HEK293 (cell line): ENCODE data around the gene SLC8A3.

ENCODE experiments used
- MZF1 ChIP-seq: fragments of 450-650 bp; formaldehyde crosslinking; IDR thresholded peaks from 2 replicates; pipeline ENCODE4 v1.5.1; 2017; ENCODE audit warnings: missing biosample characterization, missing genetic modification characterization, borderline replicate concordance
- TRIM28 ChIP-seq: IDR thresholded peaks from 2 replicates; pipeline ENCODE4 v1.6.1; 2011; ENCODE audit warnings: low read length, control low read depth, borderline replicate concordance
- ZEB2 ChIP-seq: fragments of 450-650 bp; formaldehyde crosslinking; IDR thresholded peaks from 2 replicates; pipeline ENCODE4 v1.5.1; 2016; ENCODE audit warnings: missing biosample characterization, missing genetic modification characterization
- ZNF324 ChIP-seq: fragments of 450-650 bp; formaldehyde crosslinking; IDR thresholded peaks from 2 replicates; pipeline ENCODE4 v1.5.1; 2016; ENCODE audit warnings: missing biosample characterization, missing genetic modification characterization
- ZNF350 ChIP-seq: fragments of 450-650 bp; formaldehyde crosslinking; IDR thresholded peaks from 2 replicates; pipeline ENCODE4 v1.5.0; 2017; ENCODE audit warnings: missing biosample characterization, mild to moderate bottlenecking, missing genetic modification characterization
- ZNF707 ChIP-seq: fragments of 450-650 bp; formaldehyde crosslinking; IDR thresholded peaks from 2 replicates; pipeline ENCODE4 v1.5.1; 2016; ENCODE audit warnings: missing biosample characterization, missing genetic modification characterization
- TF ChIP-seq, protein P1 (sequence below): fragments of 450-650 bp; formaldehyde crosslinking; IDR thresholded peaks from 2 replicates; pipeline ENCODE4 v1.5.1; 2016; ENCODE audit warnings: missing biosample characterization, missing genetic modification characterization
- TF ChIP-seq, protein P2 (sequence below): fragments of 450-650 bp; formaldehyde crosslinking; IDR thresholded peaks from 2 replicates; pipeline ENCODE4 v1.5.1; 2016; ENCODE audit warnings: missing biosample characterization, missing genetic modification characterization
- TF ChIP-seq, protein P3 (sequence below): fragments of 450-650 bp; formaldehyde crosslinking; IDR thresholded peaks from 2 replicates; pipeline ENCODE4 v1.5.1; 2016; ENCODE audit warnings: missing biosample characterization, missing genetic modification characterization, borderline replicate concordance

DNA sequence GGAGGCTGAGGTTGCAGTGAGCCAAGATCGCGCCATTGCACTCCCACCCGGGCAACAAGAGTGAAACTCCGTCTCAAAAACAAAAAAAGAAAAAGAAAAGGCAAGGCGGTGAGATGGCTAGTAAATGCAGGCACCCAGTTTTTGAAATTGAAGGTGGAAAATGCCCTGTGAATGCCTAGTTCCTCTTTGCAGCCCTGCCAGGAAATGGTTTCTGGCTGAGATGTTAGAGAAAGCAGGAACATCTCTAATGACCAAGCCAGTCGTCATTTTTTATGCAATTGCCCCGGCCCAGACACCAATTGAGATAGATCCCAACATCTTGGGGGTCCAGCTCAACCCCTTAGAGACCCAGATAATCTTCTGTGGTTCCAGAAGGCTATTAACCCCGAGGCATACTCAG, 17.0 kb downstream of the SLC8A3 start:
- TF ChIP-seq ZEB2 = no peak
- no peak for TF ChIP-seq ZNF324 (tag by site-specific recombination)
- TF ChIP-seq, protein P1, sequence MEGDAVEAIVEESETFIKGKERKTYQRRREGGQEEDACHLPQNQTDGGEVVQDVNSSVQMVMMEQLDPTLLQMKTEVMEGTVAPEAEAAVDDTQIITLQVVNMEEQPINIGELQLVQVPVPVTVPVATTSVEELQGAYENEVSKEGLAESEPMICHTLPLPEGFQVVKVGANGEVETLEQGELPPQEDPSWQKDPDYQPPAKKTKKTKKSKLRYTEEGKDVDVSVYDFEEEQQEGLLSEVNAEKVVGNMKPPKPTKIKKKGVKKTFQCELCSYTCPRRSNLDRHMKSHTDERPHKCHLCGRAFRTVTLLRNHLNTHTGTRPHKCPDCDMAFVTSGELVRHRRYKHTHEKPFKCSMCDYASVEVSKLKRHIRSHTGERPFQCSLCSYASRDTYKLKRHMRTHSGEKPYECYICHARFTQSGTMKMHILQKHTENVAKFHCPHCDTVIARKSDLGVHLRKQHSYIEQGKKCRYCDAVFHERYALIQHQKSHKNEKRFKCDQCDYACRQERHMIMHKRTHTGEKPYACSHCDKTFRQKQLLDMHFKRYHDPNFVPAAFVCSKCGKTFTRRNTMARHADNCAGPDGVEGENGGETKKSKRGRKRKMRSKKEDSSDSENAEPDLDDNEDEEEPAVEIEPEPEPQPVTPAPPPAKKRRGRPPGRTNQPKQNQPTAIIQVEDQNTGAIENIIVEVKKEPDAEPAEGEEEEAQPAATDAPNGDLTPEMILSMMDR (tag by site-specific recombination) = no peak
- TF ChIP-seq MZF1 = no peak
- no peak for TF ChIP-seq TRIM28
- no peak for TF ChIP-seq ZNF707 (tag by site-specific recombination)
- TF ChIP-seq, protein P2, sequence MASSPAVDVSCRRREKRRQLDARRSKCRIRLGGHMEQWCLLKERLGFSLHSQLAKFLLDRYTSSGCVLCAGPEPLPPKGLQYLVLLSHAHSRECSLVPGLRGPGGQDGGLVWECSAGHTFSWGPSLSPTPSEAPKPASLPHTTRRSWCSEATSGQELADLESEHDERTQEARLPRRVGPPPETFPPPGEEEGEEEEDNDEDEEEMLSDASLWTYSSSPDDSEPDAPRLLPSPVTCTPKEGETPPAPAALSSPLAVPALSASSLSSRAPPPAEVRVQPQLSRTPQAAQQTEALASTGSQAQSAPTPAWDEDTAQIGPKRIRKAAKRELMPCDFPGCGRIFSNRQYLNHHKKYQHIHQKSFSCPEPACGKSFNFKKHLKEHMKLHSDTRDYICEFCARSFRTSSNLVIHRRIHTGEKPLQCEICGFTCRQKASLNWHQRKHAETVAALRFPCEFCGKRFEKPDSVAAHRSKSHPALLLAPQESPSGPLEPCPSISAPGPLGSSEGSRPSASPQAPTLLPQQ (tag by site-specific recombination) = no peak
- TF ChIP-seq, protein P3, sequence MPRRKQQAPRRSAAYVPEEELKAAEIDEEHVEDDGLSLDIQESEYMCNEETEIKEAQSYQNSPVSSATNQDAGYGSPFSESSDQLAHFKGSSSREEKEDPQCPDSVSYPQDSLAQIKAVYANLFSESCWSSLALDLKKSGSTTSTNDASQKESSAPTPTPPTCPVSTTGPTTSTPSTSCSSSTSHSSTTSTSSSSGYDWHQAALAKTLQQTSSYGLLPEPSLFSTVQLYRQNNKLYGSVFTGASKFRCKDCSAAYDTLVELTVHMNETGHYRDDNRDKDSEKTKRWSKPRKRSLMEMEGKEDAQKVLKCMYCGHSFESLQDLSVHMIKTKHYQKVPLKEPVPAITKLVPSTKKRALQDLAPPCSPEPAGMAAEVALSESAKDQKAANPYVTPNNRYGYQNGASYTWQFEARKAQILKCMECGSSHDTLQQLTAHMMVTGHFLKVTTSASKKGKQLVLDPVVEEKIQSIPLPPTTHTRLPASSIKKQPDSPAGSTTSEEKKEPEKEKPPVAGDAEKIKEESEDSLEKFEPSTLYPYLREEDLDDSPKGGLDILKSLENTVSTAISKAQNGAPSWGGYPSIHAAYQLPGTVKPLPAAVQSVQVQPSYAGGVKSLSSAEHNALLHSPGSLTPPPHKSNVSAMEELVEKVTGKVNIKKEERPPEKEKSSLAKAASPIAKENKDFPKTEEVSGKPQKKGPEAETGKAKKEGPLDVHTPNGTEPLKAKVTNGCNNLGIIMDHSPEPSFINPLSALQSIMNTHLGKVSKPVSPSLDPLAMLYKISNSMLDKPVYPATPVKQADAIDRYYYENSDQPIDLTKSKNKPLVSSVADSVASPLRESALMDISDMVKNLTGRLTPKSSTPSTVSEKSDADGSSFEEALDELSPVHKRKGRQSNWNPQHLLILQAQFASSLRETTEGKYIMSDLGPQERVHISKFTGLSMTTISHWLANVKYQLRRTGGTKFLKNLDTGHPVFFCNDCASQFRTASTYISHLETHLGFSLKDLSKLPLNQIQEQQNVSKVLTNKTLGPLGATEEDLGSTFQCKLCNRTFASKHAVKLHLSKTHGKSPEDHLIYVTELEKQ (tag by site-specific recombination) = no peak
- TF ChIP-seq ZNF350 (tag by site-specific recombination) = no peak
